H9 (cell line): ENCODE data around the gene TPCN2. TPM values are rescaled to one million over a fixed set of nuclear protein-coding genes. Genes with fewer than 3 reads are reported as not detected.

ENCODE experiments used
- DNase-seq: peaks from one replicate; pipeline ENCODE4 v3.0.0-alpha.2; 2017
- H2AFZ ChIP-seq: one replicate; pipeline ENCODE4 v1.6.1; 2013; ENCODE audit warnings: mild to moderate bottlenecking, low read length, control low read depth, moderate library complexity
- H2AK5ac ChIP-seq: 2 replicates; pipeline ENCODE4 v1.6.1; 2013; ENCODE audit warnings: low read length, control low read depth, mixed read lengths; ENCODE audit not compliant: insufficient read length
- H2BK120ac ChIP-seq: one replicate; pipeline ENCODE4 v1.6.1; 2013; ENCODE audit warnings: low read depth, mild to moderate bottlenecking, low read length, control low read depth, inconsistent platforms; ENCODE audit not compliant: poor library complexity, severe bottlenecking
- H2BK12ac ChIP-seq: 2 replicates; pipeline ENCODE4 v1.6.1; 2013; ENCODE audit warnings: low read length, control low read depth, mixed read lengths, low read depth; ENCODE audit not compliant: insufficient read length
- H2BK15ac ChIP-seq: 2 replicates; pipeline ENCODE4 v1.6.1; 2013; ENCODE audit warnings: low read depth, low read length, control low read depth
- H2BK20ac ChIP-seq: one replicate; pipeline ENCODE4 v1.6.1; 2013; ENCODE audit warnings: low read depth, mild to moderate bottlenecking, low read length, control low read depth, inconsistent platforms; ENCODE audit not compliant: poor library complexity, severe bottlenecking
- H2BK5ac ChIP-seq: 2 replicates; pipeline ENCODE4 v1.6.1; 2013; ENCODE audit warnings: low read length, control low read depth, mixed read lengths; ENCODE audit not compliant: insufficient read length
- H3K14ac ChIP-seq: 2 replicates; pipeline ENCODE4 v1.6.1; 2013; ENCODE audit warnings: low read length, control low read depth; ENCODE audit not compliant: insufficient read depth
- H3K18ac ChIP-seq: 2 replicates; pipeline ENCODE4 v1.6.1; 2013; ENCODE audit warnings: low read depth, mild to moderate bottlenecking, mixed read lengths, low read length, control low read depth; ENCODE audit not compliant: insufficient read length
- H3K23ac ChIP-seq: 2 replicates; pipeline ENCODE4 v1.6.1; 2013; ENCODE audit warnings: low read length, control low read depth, mixed read lengths, low read depth; ENCODE audit not compliant: insufficient read length
- H3K23me2 ChIP-seq: 2 replicates; pipeline ENCODE4 v1.6.1; 2013; ENCODE audit warnings: low read depth, mild to moderate bottlenecking, mixed read lengths, low read length, control low read depth; ENCODE audit not compliant: insufficient read length, poor library complexity, severe bottlenecking
- H3K27ac ChIP-seq: 2 replicates; pipeline ENCODE4 v1.5.1; 2013; ENCODE audit warnings: low read length, control low read depth, mixed read lengths, low read depth; ENCODE audit not compliant: insufficient read length
- H3K27me3 ChIP-seq: 2 replicates; pipeline ENCODE4 v1.6.1; 2013; ENCODE audit warnings: low read length, control low read depth, inconsistent platforms; ENCODE audit not compliant: insufficient read depth
- H3K4ac ChIP-seq: 2 replicates; pipeline ENCODE4 v1.6.1; 2013; ENCODE audit warnings: low read depth, mild to moderate bottlenecking, control low read depth, inconsistent platforms, low read length, moderate library complexity
- H3K4me1 ChIP-seq: 2 replicates; pipeline ENCODE4 v1.6.1; 2013; ENCODE audit warnings: low read length, control low read depth, inconsistent platforms; ENCODE audit not compliant: insufficient read depth
- H3K4me2 ChIP-seq: 2 replicates; pipeline ENCODE4 v1.6.1; 2013; ENCODE audit warnings: low read length, control low read depth, mixed read lengths; ENCODE audit not compliant: insufficient read length, insufficient read depth
- H3K56ac ChIP-seq: 2 replicates; pipeline ENCODE4 v1.6.1; 2013; ENCODE audit warnings: low read depth, mild to moderate bottlenecking, mixed read lengths, low read length, control low read depth; ENCODE audit not compliant: insufficient read length
- H3K79me1 ChIP-seq: 2 replicates; pipeline ENCODE4 v1.6.1; 2013; ENCODE audit warnings: low read depth, mild to moderate bottlenecking, moderate library complexity, low read length, control low read depth, inconsistent platforms; ENCODE audit not compliant: insufficient read depth, poor library complexity, severe bottlenecking
- H3K79me2 ChIP-seq: 2 replicates; pipeline ENCODE4 v1.6.1; 2013; ENCODE audit warnings: low read length, control low read depth, inconsistent platforms; ENCODE audit not compliant: insufficient read depth
- H3K9ac ChIP-seq: 2 replicates; pipeline ENCODE4 v1.6.1; 2013; ENCODE audit warnings: low read length, control low read depth, mixed read lengths; ENCODE audit not compliant: insufficient read length; ENCODE audit errors: extremely low read depth
- H3K9me3 ChIP-seq: one replicate; pipeline ENCODE4 v1.6.1; 2013; ENCODE audit warnings: low read depth, low read length, inconsistent platforms; ENCODE audit not compliant: control insufficient read depth
- H3T11ph ChIP-seq: one replicate; pipeline ENCODE4 v1.6.1; 2013; ENCODE audit warnings: mild to moderate bottlenecking, low read length, control low read depth, inconsistent platforms
- H4K20me1 ChIP-seq: one replicate; pipeline ENCODE4 v1.6.1; 2013; ENCODE audit not compliant: control insufficient read depth, insufficient read length, insufficient read depth
- H4K5ac ChIP-seq: 2 replicates; pipeline ENCODE4 v1.6.1; 2013; ENCODE audit warnings: low read depth, mild to moderate bottlenecking, mixed read lengths, low read length, control low read depth; ENCODE audit not compliant: insufficient read length
- H4K8ac ChIP-seq: replicated peaks from 2 replicates; pipeline ENCODE4 v1.6.1; 2013; ENCODE audit warnings: low read length, control low read depth, mixed read lengths, low read depth; ENCODE audit not compliant: insufficient read length
- H4K91ac ChIP-seq: 2 replicates; pipeline ENCODE4 v1.6.1; 2013; ENCODE audit warnings: low read depth, mild to moderate bottlenecking, moderate library complexity, mixed read lengths, low read length, control low read depth; ENCODE audit not compliant: insufficient read length
- H3K27ac Mint-ChIP-seq, 3 experiments: 2 replicates in 2 of 3; 3 replicates in 1 of 3; pipeline ENCODE4 v1.8.0; 2020 to 2021; ENCODE audit warnings: mixed read lengths in 3 of 3, mild to moderate bottlenecking in 1 of 3, moderate library complexity in 1 of 3
- H3K27me3 Mint-ChIP-seq: 2 replicates; pipeline ENCODE4 v1.8.0; 2021; ENCODE audit warnings: low read depth, mild to moderate bottlenecking, moderate library complexity, mixed read lengths
- H3K36me3 Mint-ChIP-seq, 3 experiments: 2 replicates in 2 of 3; 3 replicates in 1 of 3; pipeline ENCODE4 v1.8.0; 2020 to 2021; ENCODE audit warnings: low read depth in 3 of 3, mixed read lengths in 3 of 3; ENCODE audit not compliant: insufficient read depth in 1 of 3
- H3K4me1 Mint-ChIP-seq, 2 experiments: 2 replicates each; pipeline ENCODE4 v1.8.0; 2020; ENCODE audit warnings: mixed read lengths in 2 of 2
- H3K4me3 Mint-ChIP-seq, 2 experiments: 2 replicates in 1 of 2; 3 replicates in 1 of 2; pipeline ENCODE4 v1.8.0; 2020 to 2021; ENCODE audit warnings: mild to moderate bottlenecking in 2 of 2, mixed read lengths in 2 of 2, moderate library complexity in 1 of 2
- H3K9me3 Mint-ChIP-seq, 2 experiments: 2 replicates in 1 of 2; 3 replicates in 1 of 2; pipeline ENCODE4 v1.8.0; 2020; ENCODE audit warnings: mild to moderate bottlenecking in 2 of 2, mixed read lengths in 2 of 2, moderate library complexity in 1 of 2
- CTCF ChIP-seq: fragments of 200-600 bp; sonication (generic); conservative IDR thresholded peaks from 3 replicates; pipeline ENCODE4 v1.8.0; 2021; ENCODE audit warnings: antibody characterized with exemption, mild to moderate bottlenecking
- WGBS: extraction: QIAGEN DNeasy Blood & Tissue Kit; methylation state at CpG from one replicate; pipeline ENCODE4 v1.1.7; 2013; ENCODE audit warnings: missing lambda C conversion rate, low lambda C conversion rate, mixed read lengths; ENCODE audit not compliant: insufficient read length; ENCODE audit errors: extremely low coverage; 5-methylcytosine and 5-hydroxymethylcytosine counted together
- total RNA-seq: library from RNA; stranded (reverse); gene quantifications from 2 replicates; pipeline ENCODE4 v1.2.1, GENCODE V29; 2021

The TPCN2 gene
- total RNA-seq, 1 experiment from 2014 or later, result 16.8 TPM

GRCh38 chr11:69032833-69033232 is 15.9 kb upstream of the TPCN2 start:
- no peak overlapping the region for H2AK5ac ChIP-seq
- H4K20me1 ChIP-seq, result no peaks in the 10 kb centered on the region
- H4K91ac ChIP-seq, result no peak overlapping the region
- no peak overlapping the region for H2BK5ac ChIP-seq
- Mint-ChIP-seq H3K4me1 (peaks cover 13 to 35% of the 10 kb centered on the region in 2 experiments), H3K27ac (peak overlapping the region in 1 of 3 experiments; percentile 39; a peak in 2 of 7 replicates), H3K4me3 (no peak overlapping the region), H3K9me3 (no peaks in the 10 kb centered on the region), H3K36me3 (no peaks in the 10 kb centered on the region), H3K27me3 (0 out of 2 replicates have a peak, but pooled peaks cover 1% of the 10 kb centered on the region)
- no peaks in the 10 kb centered on the region; the same call in 1 of the 2 replicates for H3K4me1 ChIP-seq
- H3T11ph ChIP-seq, result no peak overlapping the region
- no peak overlapping the region for H3K9ac ChIP-seq
- no peak overlapping the region for H3K4ac ChIP-seq
- no peak overlapping the region for H4K8ac ChIP-seq
- H3K27me3 ChIP-seq, result no peaks in the 10 kb centered on the region
- no peak overlapping the region for H3K27ac ChIP-seq
- no peak for DNase-seq
- no peaks in the 10 kb centered on the region for H3K9me3 ChIP-seq
- H3K18ac ChIP-seq, result no peak overlapping the region
- TF ChIP-seq CTCF, result no peak
- no peak overlapping the region for H4K5ac ChIP-seq
- H3K79me1 ChIP-seq, result no peaks in the 10 kb centered on the region
- H3K14ac ChIP-seq, result no peak overlapping the region
- H3K56ac ChIP-seq, result no peak overlapping the region
- no peak overlapping the region for H2AFZ ChIP-seq
- no peak overlapping the region for H3K4me2 ChIP-seq
- H3K23ac ChIP-seq, result no peak overlapping the region
- no peaks in the 10 kb centered on the region for H3K23me2 ChIP-seq
- H2BK120ac ChIP-seq, result no peak overlapping the region
- H2BK12ac ChIP-seq, result no peak overlapping the region
- no peaks in the 10 kb centered on the region for H3K79me2 ChIP-seq
- no peak overlapping the region for H2BK15ac ChIP-seq
- WGBS, result no CpG with 5 or more reads among the region's 7 CpGs
- no peak overlapping the region for H2BK20ac ChIP-seq
